Right lobe of liver (tissue), 6 donors: ENCODE measurements around the gene STMN3. TPM values are rescaled to one million over a fixed set of nuclear protein-coding genes. Genes with fewer than 3 reads are reported as not detected.
A peak's percentile ranks its signal among the peaks of the same experiment; 100 is the strongest.
"Not testable (repeated sequence)": the region's sequence is repeated elsewhere in the genome, so short reads cannot be mapped to it uniquely, and the experiment has no call there.

ENCODE experiments used
- ATAC-seq, 4 donors: fragments of 200-7000 bp; cut with Tn5 transposase; one replicate each; pipeline ENCODE4 v1.9.1; 2020; ENCODE audit warnings: mild to moderate bottlenecking in 4 of 4, moderate library complexity in 4 of 4
- DNase-seq, 3 donors: peaks; one replicate each; pipeline ENCODE4 v3.0.0-alpha.2; 2020
- H3K27ac ChIP-seq, 3 donors: fragments of 200-600 bp; one replicate each; pipeline ENCODE4 v1.8.0; 2022
- H3K27me3 ChIP-seq, 2 donors: fragments of 200-600 bp; one replicate each; pipeline ENCODE4 v1.8.0; 2022
- H3K36me3 ChIP-seq, 4 donors: fragments of 200-600 bp; sonication (generic) in 1 of 4; one replicate each; pipeline versions ENCODE4 v1.5.1 to v1.8.0; 2017 to 2022; ENCODE audit warnings: control low read depth in 1 of 4
- H3K4me1 ChIP-seq, 4 donors: fragments of 200-600 bp; sonication (generic) in 1 of 4; one replicate each; pipeline versions ENCODE4 v1.5.1 to v1.8.0; 2017 to 2022; ENCODE audit warnings: control low read depth in 1 of 4
- H3K4me3 ChIP-seq, 3 donors: fragments of 200-600 bp; one replicate each; pipeline ENCODE4 v1.8.0; 2022
- H3K9me3 ChIP-seq, 4 donors: fragments of 200-600 bp; sonication (generic) in 1 of 4; one replicate each; pipeline versions ENCODE4 v1.5.1 to v1.8.0; 2017 to 2022; ENCODE audit warnings: control low read depth in 1 of 4
- CTCF ChIP-seq, 4 donors: fragments of 200-600 bp in 3 of 4; fragments of 450-650 bp in 1 of 4; IDR thresholded peaks; one replicate each; pipeline versions ENCODE4 v1.5.1 to v1.8.0; 2016 to 2022; ENCODE audit warnings: antibody characterized with exemption in 4 of 4, mild to moderate bottlenecking in 2 of 4
- POLR2A ChIP-seq: fragments of 450-650 bp; IDR thresholded peaks from one replicate; pipeline ENCODE4 v1.6.1; 2017; ENCODE audit warnings: antibody characterized with exemption, mild to moderate bottlenecking
- WGBS: methylation state at CpG from one replicate; pipeline ENCODE4 v1.1.6; 2018; ENCODE audit warnings: low coverage, low lambda C conversion rate; ENCODE audit not compliant: insufficient coverage; ENCODE audit errors: missing lambda C conversion rate; 5-methylcytosine and 5-hydroxymethylcytosine counted together
- intact Hi-C, 2 donors: fragments of 100-400 bp; cut with DNase I; formaldehyde crosslinking; loops; one replicate each; pipeline versions ENCODE4 v1.11.2 to v1.14.1; 2022
- total RNA-seq, 6 experiments: library from RNA; depleted of rRNA in 2 of 6; stranded (reverse); fragments of >200 nt in 2 of 6; fragmentation: NEBNext Ultra II Directional in 3 of 6; extraction: Animal tissue kit (Norgen Biotek cat#: 25700) in 3 of 6; gene quantifications; one replicate each; pipeline versions ENCODE4 v1.1.0 to v1.2.4, GENCODE V29; 2016 to 2023
- donor health status: DM: no; HTN: yes; CAD: no.
- donor health status: DM: no; HTN: no; CAD: no.
- donor health status: DM: no; HTN: no; CAD: no.
- donor health status: DM: no; HTN: yes; CAD: no.
- donor health status: DM: no; HTN: yes; CAD: no.

Gene STMN3
- total RNA-seq, 6 experiments from 2014 or later: 0.43 to 1.6 (median 0.77) TPM

- Histone ChIP-seq H3K4me3 (no peak overlapping the region), H3K36me3 (peaks cover 0 to 4% (median 0%) of the 10 kb centered on the region in 4 donors), H3K9me3 (no peaks in the 10 kb centered on the region), H3K27ac (no peak overlapping the region), H3K4me1 (no peaks in the 10 kb centered on the region), H3K27me3 (no peaks in the 10 kb centered on the region)
- intact Hi-C loops: no loop called here
- TF ChIP-seq CTCF (IDR thresholded peaks at IDR 0.05) (no peak), POLR2A (no peak)
- WGBS: 76% methylated on average over 2 of the region's 10 CpGs
- DNase-seq (peak in 1 of 3 donors; percentile 6), ATAC-seq (no peak)
These were observed 41.6 kb downstream of the STMN3 start for GRCh38 chr20:63611646-63612045.

GRCh38 chr20:63610581-63611435, 42.4 kb downstream of the STMN3 start:
- intact Hi-C loops: no loop called here
- H3K27me3 ChIP-seq: no peaks in the 10 kb centered on the region
- peak in 1 of 3 donors; percentile 11 for DNase-seq
- no peaks in the 10 kb centered on the region for H3K4me1 ChIP-seq
- peaks cover 0 to 4% (median 0%) of the 10 kb centered on the region in 4 donors for H3K36me3 ChIP-seq
- 86% methylated on average over 1 of the region's 17 CpGs for WGBS
- no peak for ATAC-seq
- TF ChIP-seq POLR2A (no peak), CTCF (IDR thresholded peaks at IDR 0.05) (no peak)
- no peak overlapping the region for H3K27ac ChIP-seq
- H3K4me3 ChIP-seq: no peak overlapping the region
- H3K9me3 ChIP-seq: no peaks in the 10 kb centered on the region

- peaks cover 4 to 11% (median 7%) of the 10 kb centered on the region in 4 donors for H3K36me3 ChIP-seq
- intact Hi-C loops: no loop called here
- no peak overlapping the region for H3K27ac ChIP-seq
- no peak for TF ChIP-seq POLR2A
- TF ChIP-seq CTCF (IDR thresholded peaks at IDR 0.05): no peak
- DNase-seq (no peak), ATAC-seq (no peak)
- H3K27me3 ChIP-seq: no peaks in the 10 kb centered on the region
- no peak overlapping the region for H3K4me3 ChIP-seq
- H3K9me3 ChIP-seq: no peaks in the 10 kb centered on the region
- no peaks in the 10 kb centered on the region for H3K4me1 ChIP-seq
- WGBS: 80% methylated on average over 1 of the region's 9 CpGs
These were observed 46.5 kb downstream of the STMN3 start for GRCh38 chr20:63606686-63607085.

- peak in 1 of 3 donors; percentile 6 for DNase-seq
- intact Hi-C loops: no loop called here
- TF ChIP-seq CTCF (IDR thresholded peaks at IDR 0.05): no peak
- no peak for TF ChIP-seq POLR2A
- no CpG with 5 or more reads among the region's 3 CpGs for WGBS
- ATAC-seq: no peak
- H3K27ac ChIP-seq: no peak overlapping the region
- H3K9me3 ChIP-seq: no peaks in the 10 kb centered on the region
- H3K36me3 ChIP-seq: peaks cover 4 to 26% (median 12%) of the 10 kb centered on the region in 4 donors
- H3K4me3 ChIP-seq: no peak overlapping the region
- no peaks in the 10 kb centered on the region for H3K27me3 ChIP-seq
- H3K4me1 ChIP-seq: no peaks in the 10 kb centered on the region
These were observed 50.9 kb downstream of the STMN3 start for GRCh38 chr20:63602321-63602720.

GRCh38 chr20:63601679-63602078, 51.5 kb downstream of the STMN3 start:
- H3K36me3 ChIP-seq: peaks cover 4 to 26% (median 12%) of the 10 kb centered on the region in 4 donors
- intact Hi-C loops: not testable (repeated sequence)

More at GRCh38 chr20:63601679-63602078, 51.5 kb downstream of the STMN3 start:
- peak in 1 of 3 donors; percentile 2 for DNase-seq
- H3K27me3 ChIP-seq, H3K4me1 ChIP-seq, H3K9me3 ChIP-seq, H3K4me3 ChIP-seq, ATAC-seq, H3K27ac ChIP-seq: not testable (repeated sequence)
- WGBS: 47% methylated on average over 5 of the region's 8 CpGs
